Lung (tissue), 12 donors: ENCODE measurements around the gene RPL41. TPM values are rescaled to one million over a fixed set of nuclear protein-coding genes. Genes with fewer than 3 reads are reported as not detected.
A peak's percentile ranks its signal among the peaks of the same experiment; 100 is the strongest.

Experiments used
- ATAC-seq: fragments of 200-7000 bp; cut with Tn5 transposase; one replicate; pipeline ENCODE4 v1.9.1; 2020; ENCODE audit warnings: moderate number of reproducible peaks; ENCODE audit not compliant: insufficient read depth, low FRiP score
- DNase-seq, 3 donors: peaks; one replicate each; pipeline ENCODE4 v3.0.0-alpha.2; 2013 to 2017
- H3K27ac ChIP-seq, 2 donors: one replicate each; pipeline ENCODE4 v1.5.1; 2013; ENCODE audit warnings: mild to moderate bottlenecking in 2 of 2, moderate library complexity in 2 of 2, control low read depth in 1 of 2, inconsistent platforms in 1 of 2, low read depth in 1 of 2, low read length in 1 of 2
- H3K27me3 ChIP-seq, 3 donors: one replicate each; pipeline ENCODE4 v1.5.1; 2013; ENCODE audit warnings: low read length in 2 of 3; ENCODE audit not compliant: control insufficient read depth in 3 of 3, insufficient read depth in 3 of 3
- H3K36me3 ChIP-seq, 4 donors: one replicate each; pipeline ENCODE4 v1.5.1; 2013; ENCODE audit warnings: low read length in 4 of 4, mild to moderate bottlenecking in 1 of 4, moderate library complexity in 1 of 4; ENCODE audit not compliant: control insufficient read depth in 4 of 4, insufficient read depth in 4 of 4
- H3K4me1 ChIP-seq, 5 donors: one replicate each; pipeline ENCODE4 v1.5.1; 2013; ENCODE audit warnings: low read length in 5 of 5, mild to moderate bottlenecking in 2 of 5, moderate library complexity in 1 of 5; ENCODE audit not compliant: control insufficient read depth in 5 of 5, insufficient read depth in 5 of 5
- H3K4me3 ChIP-seq: one replicate; pipeline ENCODE4 v1.5.1; 2013; ENCODE audit warnings: mild to moderate bottlenecking, control low read depth, moderate library complexity
- H3K9ac ChIP-seq, 2 donors: one replicate each; pipeline ENCODE4 v1.5.1; 2013; ENCODE audit warnings: low read length in 2 of 2, control low read depth in 1 of 2; ENCODE audit not compliant: insufficient read depth in 1 of 2
- H3K9me3 ChIP-seq, 4 donors: one replicate each; pipeline ENCODE4 v1.5.1; 2013; ENCODE audit warnings: low read length in 3 of 4, mild to moderate bottlenecking in 1 of 4, moderate library complexity in 1 of 4; ENCODE audit not compliant: control insufficient read depth in 4 of 4, insufficient read depth in 3 of 4
- CTCF ChIP-seq: IDR thresholded peaks from 2 replicates; pipeline ENCODE4 v1.5.1; 2012; ENCODE audit warnings: mild to moderate bottlenecking; ENCODE audit errors: control extremely low read depth, extremely low read depth
- WGBS, 2 donors: extraction: QIAGEN DNeasy Blood & Tissue Kit; methylation state at CpG; one replicate each; pipeline ENCODE4 v1.1.7; 2013; 5-methylcytosine and 5-hydroxymethylcytosine counted together
- polyA plus RNA-seq, 2 donors: library from polyadenylated mRNA; stranded (reverse); fragments of 200-250 nt; gene quantifications; one replicate each; pipeline ENCODE4 v1.2.1, GENCODE V29; 2013
- total RNA-seq, 2 donors: library from RNA; depleted of rRNA in 1 of 2; stranded (reverse); fragments of >200 nt in 1 of 2; gene quantifications; one replicate each; pipeline ENCODE4 v1.2.1, GENCODE V29; 2014 to 2021
- donor health status: control.
- donor health status: control.
- donor health status: Bipolar disorder and iron deficiency.
- donor health status: healthy.
- donor health status: DM: yes; HTN: yes; CAD: no.

The RPL41 gene
- total and polyA plus RNA-seq, 4 donors: 1,569 to 5,737 (median 3,911) TPM

- 100% methylated on average over 1 of the region's 1 CpG for WGBS, 2 donors
- Histone ChIP-seq H3K4me3 (no peak overlapping the region), H3K27ac (no peak overlapping the region), H3K27me3 (peaks cover 0 to 27% (median 20%) of the 10 kb centered on the region in 3 donors), H3K4me1 (peaks cover 0 to 17% (median 2%) of the 10 kb centered on the region in 5 donors), H3K36me3 (no peaks in the 10 kb centered on the region), H3K9me3 (no peaks in the 10 kb centered on the region), H3K9ac (peak overlapping the region in 1 of 2 donors; percentile 47)
- DNase-seq: no peak
- TF ChIP-seq CTCF: no peak
- ATAC-seq: no peak
These were observed 38.0 kb upstream of the RPL41 start for GRCh38 chr12:56078427-56078826.

GRCh38 chr12:56078931-56079722 lies 37.3 kb upstream of the RPL41 start:
- TF ChIP-seq CTCF: peak; percentile 50
- Histone ChIP-seq H3K36me3 (no peaks in the 10 kb centered on the region), H3K9me3 (no peaks in the 10 kb centered on the region), H3K4me3 (peak overlapping the region; percentile 37), H3K4me1 (peaks cover 0 to 17% (median 2%) of the 10 kb centered on the region in 5 donors), H3K9ac (peak overlapping the region; percentile 21 to 61), H3K27ac (peak overlapping the region; percentile 62 to 88), H3K27me3 (peaks cover 0 to 27% (median 25%) of the 10 kb centered on the region in 3 donors)
- DNase-seq: peak; percentile 74 to 86 (median 80)
- ATAC-seq: peak; percentile 88
- 2 to 4% methylated on average over 49 to 50 of the region's 50 CpGs for WGBS, 2 donors

- peak within 1 kb of the TSS; percentile 62 to 88 for H3K27ac ChIP-seq
- peaks cover 0 to 17% (median 2%) of the 10 kb centered on the region in 5 donors for H3K4me1 ChIP-seq
- H3K27me3 ChIP-seq: peaks cover 0 to 27% (median 25%) of the 10 kb centered on the region in 3 donors
- no peaks in the 10 kb centered on the region for H3K36me3 ChIP-seq
- H3K4me3 ChIP-seq: peak within 1 kb of the TSS; percentile 54
- no peaks in the 10 kb centered on the region for H3K9me3 ChIP-seq
- DNase-seq: peak; percentile 82 to 90 (median 84)
- peak; percentile 86 for ATAC-seq
- WGBS, 2 donors: 1 to 2% methylated on average over 50 to 59 of the region's 59 CpGs
- no peak for TF ChIP-seq CTCF
- H3K9ac ChIP-seq: peak within 1 kb of the TSS; percentile 25 to 61
These were observed 36.5 kb upstream of the RPL41 start, which contains the start of gene ERBB3 for GRCh38 chr12:56079723-56080555. Gene ERBB3 (plus strand): TSS chr12:56080165. CDS start chr12:56080301, 136 bp downstream.
